ENCODE measurements around the gene CNOT11. TPM values are rescaled to one million over a fixed set of nuclear protein-coding genes. Genes with fewer than 3 reads are reported as not detected.

Gene CNOT11
- total and polyA plus RNA-seq, 2 of the 13 experiments (the other 11 are each of a cell fraction or from before 2014, with no cell fraction given), result 114 to 209 TPM

DNA sequence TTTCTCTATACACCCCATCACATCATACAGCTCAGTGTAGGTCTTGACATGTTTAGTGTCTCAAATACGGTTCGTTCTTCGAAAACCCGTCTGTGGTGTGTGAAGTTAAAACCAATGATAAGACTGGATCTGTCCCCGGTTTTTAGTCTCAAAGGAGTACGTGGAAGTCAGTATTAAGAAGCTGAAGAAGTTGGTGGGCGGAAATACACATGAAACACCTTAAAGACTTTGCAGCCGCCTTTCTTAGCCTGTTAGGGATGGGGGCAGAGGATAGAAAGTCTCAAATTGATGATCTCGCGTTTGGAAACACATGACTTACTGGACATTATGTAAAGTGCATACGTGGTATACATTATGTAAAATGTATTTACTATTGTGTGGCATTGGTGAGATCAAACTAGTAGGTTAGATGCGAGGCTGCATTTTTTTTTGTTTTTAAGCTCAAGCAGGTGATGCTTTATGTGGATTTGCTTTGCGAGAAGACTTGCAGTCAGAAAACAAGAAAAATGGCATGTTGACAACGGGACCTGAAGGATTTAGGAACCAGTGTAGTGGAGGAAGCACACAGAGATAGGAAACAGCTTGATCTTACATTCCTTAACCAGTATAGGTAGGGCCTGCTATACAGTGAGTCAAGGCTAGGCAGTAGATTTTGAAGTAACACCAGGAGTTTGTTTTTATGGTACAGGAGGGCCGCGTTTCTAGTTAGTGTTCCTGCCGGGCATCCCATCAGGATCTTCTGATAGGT is 1.2 kb downstream of the CNOT11 start (continued):
- TF ChIP-seq, protein P1, sequence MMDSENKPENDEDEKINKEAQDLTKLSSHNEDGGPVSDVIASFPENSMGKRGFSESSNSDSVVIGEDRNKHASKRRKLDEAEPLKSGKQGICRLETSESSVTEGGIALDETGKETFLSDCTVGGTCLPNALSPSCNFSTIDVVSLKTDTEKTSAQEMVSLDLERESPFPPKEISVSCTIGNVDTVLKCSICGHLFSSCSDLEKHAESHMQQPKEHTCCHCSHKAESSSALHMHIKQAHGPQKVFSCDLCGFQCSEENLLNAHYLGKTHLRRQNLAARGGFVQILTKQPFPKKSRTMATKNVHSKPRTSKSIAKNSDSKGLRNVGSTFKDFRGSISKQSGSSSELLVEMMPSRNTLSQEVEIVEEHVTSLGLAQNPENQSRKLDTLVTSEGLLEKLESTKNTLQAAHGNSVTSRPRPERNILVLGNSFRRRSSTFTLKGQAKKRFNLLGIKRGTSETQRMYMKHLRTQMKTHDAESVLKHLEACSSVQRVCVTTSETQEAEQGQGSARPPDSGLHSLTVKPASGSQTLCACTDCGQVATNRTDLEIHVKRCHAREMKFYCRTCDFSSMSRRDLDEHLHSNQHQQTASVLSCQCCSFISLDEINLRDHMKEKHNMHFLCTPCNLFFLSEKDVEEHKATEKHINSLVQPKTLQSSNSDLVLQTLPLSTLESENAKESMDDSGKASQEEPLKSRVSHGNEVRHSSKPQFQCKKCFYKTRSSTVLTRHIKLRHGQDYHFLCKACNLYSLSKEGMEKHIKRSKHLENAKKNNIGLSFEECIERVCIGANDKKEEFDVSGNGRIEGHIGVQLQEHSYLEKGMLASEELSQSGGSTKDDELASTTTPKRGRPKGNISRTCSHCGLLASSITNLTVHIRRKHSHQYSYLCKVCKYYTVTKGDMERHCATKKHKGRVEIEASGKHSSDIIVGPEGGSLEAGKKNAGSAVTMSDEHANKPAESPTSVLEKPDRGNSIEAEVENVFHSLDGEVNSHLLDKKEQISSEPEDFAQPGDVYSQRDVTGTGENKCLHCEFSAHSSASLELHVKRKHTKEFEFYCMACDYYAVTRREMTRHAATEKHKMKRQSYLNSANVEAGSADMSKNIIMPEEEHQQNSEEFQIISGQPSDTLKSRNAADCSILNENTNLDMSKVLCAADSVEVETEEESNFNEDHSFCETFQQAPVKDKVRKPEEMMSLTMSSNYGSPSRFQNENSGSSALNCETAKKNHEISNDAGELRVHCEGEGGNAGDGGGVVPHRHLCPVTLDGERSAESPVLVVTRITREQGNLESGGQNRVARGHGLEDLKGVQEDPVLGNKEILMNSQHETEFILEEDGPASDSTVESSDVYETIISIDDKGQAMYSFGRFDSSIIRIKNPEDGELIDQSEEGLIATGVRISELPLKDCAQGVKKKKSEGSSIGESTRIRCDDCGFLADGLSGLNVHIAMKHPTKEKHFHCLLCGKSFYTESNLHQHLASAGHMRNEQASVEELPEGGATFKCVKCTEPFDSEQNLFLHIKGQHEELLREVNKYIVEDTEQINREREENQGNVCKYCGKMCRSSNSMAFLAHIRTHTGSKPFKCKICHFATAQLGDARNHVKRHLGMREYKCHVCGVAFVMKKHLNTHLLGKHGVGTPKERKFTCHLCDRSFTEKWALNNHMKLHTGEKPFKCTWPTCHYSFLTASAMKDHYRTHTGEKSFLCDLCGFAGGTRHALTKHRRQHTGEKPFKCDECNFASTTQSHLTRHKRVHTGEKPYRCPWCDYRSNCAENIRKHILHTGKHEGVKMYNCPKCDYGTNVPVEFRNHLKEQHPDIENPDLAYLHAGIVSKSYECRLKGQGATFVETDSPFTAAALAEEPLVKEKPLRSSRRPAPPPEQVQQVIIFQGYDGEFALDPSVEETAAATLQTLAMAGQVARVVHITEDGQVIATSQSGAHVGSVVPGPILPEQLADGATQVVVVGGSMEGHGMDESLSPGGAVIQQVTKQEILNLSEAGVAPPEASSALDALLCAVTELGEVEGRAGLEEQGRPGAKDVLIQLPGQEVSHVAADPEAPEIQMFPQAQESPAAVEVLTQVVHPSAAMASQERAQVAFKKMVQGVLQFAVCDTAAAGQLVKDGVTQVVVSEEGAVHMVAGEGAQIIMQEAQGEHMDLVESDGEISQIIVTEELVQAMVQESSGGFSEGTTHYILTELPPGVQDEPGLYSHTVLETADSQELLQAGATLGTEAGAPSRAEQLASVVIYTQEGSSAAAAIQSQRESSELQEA (CRISPR knock-in tag; IDR thresholded peaks at IDR 0.05; ENCODE audit: not compliant biosample characterization), result no peak
- TF ChIP-seq MIXL1 (CRISPR knock-in tag; IDR thresholded peaks at IDR 0.05) (no peak), HES4 (CRISPR knock-in tag; IDR thresholded peaks at IDR 0.05; ENCODE audit: borderline replicate concordance) (no peak), NR3C1 (CRISPR knock-in tag; IDR thresholded peaks at IDR 0.05) (no peak), PITX1 (CRISPR knock-in tag; IDR thresholded peaks at IDR 0.05) (0 out of 2 replicates have a peak, but pooled peaks have one; percentile 22), ZFX (CRISPR knock-in tag; IDR thresholded peaks at IDR 0.05; ENCODE audit: low read depth) (peak; percentile 41; the same call in 1 of the 2 replicates), SRSF1 (optimal IDR thresholded peaks at IDR 0.05; ENCODE audit: low read depth, low read length) (no peak), ONECUT2 (CRISPR knock-in tag; IDR thresholded peaks at IDR 0.05) (no peak), ZNF709 (CRISPR knock-in tag; IDR thresholded peaks at IDR 0.05) (peak; percentile 64; the same call in 1 of the 2 replicates), HHEX (CRISPR knock-in tag; IDR thresholded peaks at IDR 0.05) (no peak), ZNF781 (CRISPR knock-in tag; IDR thresholded peaks at IDR 0.05; ENCODE audit: borderline replicate concordance, not compliant biosample characterization) (peak; percentile 24), NFIC (IDR thresholded peaks at IDR 0.05; ENCODE audit: low read length) (0 out of 2 replicates have a peak, but pooled peaks have one; percentile 33)
- TF ChIP-seq, protein P2, sequence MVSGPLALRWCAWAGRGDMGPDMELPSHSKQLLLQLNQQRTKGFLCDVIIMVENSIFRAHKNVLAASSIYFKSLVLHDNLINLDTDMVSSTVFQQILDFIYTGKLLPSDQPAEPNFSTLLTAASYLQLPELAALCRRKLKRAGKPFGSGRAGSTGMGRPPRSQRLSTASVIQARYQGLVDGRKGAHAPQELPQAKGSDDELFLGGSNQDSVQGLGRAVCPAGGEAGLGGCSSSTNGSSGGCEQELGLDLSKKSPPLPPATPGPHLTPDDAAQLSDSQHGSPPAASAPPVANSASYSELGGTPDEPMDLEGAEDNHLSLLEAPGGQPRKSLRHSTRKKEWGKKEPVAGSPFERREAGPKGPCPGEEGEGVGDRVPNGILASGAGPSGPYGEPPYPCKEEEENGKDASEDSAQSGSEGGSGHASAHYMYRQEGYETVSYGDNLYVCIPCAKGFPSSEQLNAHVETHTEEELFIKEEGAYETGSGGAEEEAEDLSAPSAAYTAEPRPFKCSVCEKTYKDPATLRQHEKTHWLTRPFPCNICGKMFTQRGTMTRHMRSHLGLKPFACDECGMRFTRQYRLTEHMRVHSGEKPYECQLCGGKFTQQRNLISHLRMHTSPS (CRISPR knock-in tag; IDR thresholded peaks at IDR 0.05; ENCODE audit: low read depth), result no peak
- TF ChIP-seq, protein P3, sequence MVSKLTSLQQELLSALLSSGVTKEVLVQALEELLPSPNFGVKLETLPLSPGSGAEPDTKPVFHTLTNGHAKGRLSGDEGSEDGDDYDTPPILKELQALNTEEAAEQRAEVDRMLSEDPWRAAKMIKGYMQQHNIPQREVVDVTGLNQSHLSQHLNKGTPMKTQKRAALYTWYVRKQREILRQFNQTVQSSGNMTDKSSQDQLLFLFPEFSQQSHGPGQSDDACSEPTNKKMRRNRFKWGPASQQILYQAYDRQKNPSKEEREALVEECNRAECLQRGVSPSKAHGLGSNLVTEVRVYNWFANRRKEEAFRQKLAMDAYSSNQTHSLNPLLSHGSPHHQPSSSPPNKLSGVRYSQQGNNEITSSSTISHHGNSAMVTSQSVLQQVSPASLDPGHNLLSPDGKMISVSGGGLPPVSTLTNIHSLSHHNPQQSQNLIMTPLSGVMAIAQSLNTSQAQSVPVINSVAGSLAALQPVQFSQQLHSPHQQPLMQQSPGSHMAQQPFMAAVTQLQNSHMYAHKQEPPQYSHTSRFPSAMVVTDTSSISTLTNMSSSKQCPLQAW (CRISPR knock-in tag; IDR thresholded peaks at IDR 0.05), result peak; percentile 54; the same call in 1 of the 2 replicates
- TF ChIP-seq, protein P4, sequence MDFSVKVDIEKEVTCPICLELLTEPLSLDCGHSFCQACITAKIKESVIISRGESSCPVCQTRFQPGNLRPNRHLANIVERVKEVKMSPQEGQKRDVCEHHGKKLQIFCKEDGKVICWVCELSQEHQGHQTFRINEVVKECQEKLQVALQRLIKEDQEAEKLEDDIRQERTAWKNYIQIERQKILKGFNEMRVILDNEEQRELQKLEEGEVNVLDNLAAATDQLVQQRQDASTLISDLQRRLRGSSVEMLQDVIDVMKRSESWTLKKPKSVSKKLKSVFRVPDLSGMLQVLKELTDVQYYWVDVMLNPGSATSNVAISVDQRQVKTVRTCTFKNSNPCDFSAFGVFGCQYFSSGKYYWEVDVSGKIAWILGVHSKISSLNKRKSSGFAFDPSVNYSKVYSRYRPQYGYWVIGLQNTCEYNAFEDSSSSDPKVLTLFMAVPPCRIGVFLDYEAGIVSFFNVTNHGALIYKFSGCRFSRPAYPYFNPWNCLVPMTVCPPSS (IDR thresholded peaks at IDR 0.05), result no peak

Measured in HepG2 (cell line).